Breast epithelium (tissue), 3 donors: ENCODE data around the gene ATAD2B.

Source experiments
- CTCF ChIP-seq, 3 donors: fragments of 450-650 bp; IDR thresholded peaks; one replicate each; pipeline ENCODE4 v1.5.1; 2016 to 2017; ENCODE audit warnings: antibody characterized with exemption in 3 of 3, mild to moderate bottlenecking in 3 of 3, moderate library complexity in 3 of 3
- POLR2A ChIP-seq: fragments of 450-650 bp; IDR thresholded peaks from one replicate; pipeline ENCODE4 v1.6.1; 2016; ENCODE audit warnings: antibody characterized with exemption, mild to moderate bottlenecking, moderate library complexity
- POLR2AphosphoS5 ChIP-seq, 3 donors: sonication (generic); formaldehyde crosslinking; IDR thresholded peaks; one replicate each; pipeline ENCODE4 v1.6.1; 2017; ENCODE audit warnings: antibody characterized with exemption in 3 of 3

GRCh38 chr2:23823863-23824262, 103.1 kb downstream of the ATAD2B start:
- TF ChIP-seq CTCF (IDR thresholded peaks at IDR 0.05) (no peak), POLR2A (no peak), POLR2AphosphoS5 (IDR thresholded peaks at IDR 0.05) (no peak)
